Body of pancreas (tissue), 4 donors: ENCODE results near the gene CFAP70.

Experiments
- CTCF ChIP-seq, 7 experiments: fragments of 450-650 bp in 4 of 7; fragments of 200-600 bp in 3 of 7; sonication (generic) in 3 of 7; IDR thresholded peaks; one replicate each; pipeline ENCODE4 v1.5.1; 2016 to 2019; ENCODE audit warnings: antibody characterized with exemption in 7 of 7
- POLR2A ChIP-seq, 3 donors: fragments of 450-650 bp; IDR thresholded peaks; one replicate each; pipeline ENCODE4 v1.6.1; 2016; ENCODE audit warnings: antibody characterized with exemption in 3 of 3, mild to moderate bottlenecking in 2 of 3

- TF ChIP-seq CTCF (IDR thresholded peaks at IDR 0.05), result no peak
- no peak for TF ChIP-seq POLR2A (IDR thresholded peaks at IDR 0.05)
Observed at GRCh38 chr10:73205081-73205480, 153.6 kb downstream of the CFAP70 start.
